ENCODE measurements around the gene NPHP4.

Gene NPHP4

GRCh38 chr1:5916572-5917280 is 75.5 kb downstream of the NPHP4 start:
- in situ Hi-C loops (cut with MboI; ENCODE audit: low sequenced_read_pairs) = no loop called here

- in situ Hi-C loops (cut with MboI; ENCODE audit: low sequenced_read_pairs) = no loop called here
These were observed 76.3 kb downstream of the NPHP4 start for GRCh38 chr1:5915587-5916571.

- in situ Hi-C loops (cut with MboI; ENCODE audit: low sequenced_read_pairs) = no loop called here
These were observed 77.4 kb downstream of the NPHP4 start for GRCh38 chr1:5914676-5915365.

- in situ Hi-C loops (cut with MboI; ENCODE audit: low sequenced_read_pairs) = no loop called here
These were observed 78.3 kb downstream of the NPHP4 start for GRCh38 chr1:5913876-5914275.

- in situ Hi-C loops (cut with MboI; ENCODE audit: low sequenced_read_pairs) = no loop called here
These were observed 79.0 kb downstream of the NPHP4 start for GRCh38 chr1:5913078-5913845.

- in situ Hi-C loops (cut with MboI; ENCODE audit: low sequenced_read_pairs) = no loop called here
These were observed 80.4 kb downstream of the NPHP4 start for GRCh38 chr1:5911871-5912271.

- in situ Hi-C loops (cut with MboI; ENCODE audit: low sequenced_read_pairs) = no loop called here
These were observed 81.1 kb downstream of the NPHP4 start for GRCh38 chr1:5911157-5911556.

GRCh38 chr1:5910666-5911065 is 81.6 kb downstream of the NPHP4 start:
- in situ Hi-C loops (cut with MboI; ENCODE audit: low sequenced_read_pairs) = no loop called here

- in situ Hi-C loops (cut with MboI; ENCODE audit: low sequenced_read_pairs) = no loop called here
These were observed 82.0 kb downstream of the NPHP4 start for GRCh38 chr1:5910276-5910620.

- in situ Hi-C loops (cut with MboI; ENCODE audit: low sequenced_read_pairs) = no loop called here
These were observed 82.5 kb downstream of the NPHP4 start for GRCh38 chr1:5909576-5910275.

- in situ Hi-C loops (cut with MboI; ENCODE audit: low sequenced_read_pairs) = no loop called here
These were observed 83.5 kb downstream of the NPHP4 start for GRCh38 chr1:5908461-5909375.

- in situ Hi-C loops (cut with MboI; ENCODE audit: low sequenced_read_pairs) = no loop called here
These were observed 84.3 kb downstream of the NPHP4 start for GRCh38 chr1:5907966-5908365.

- in situ Hi-C loops (cut with MboI; ENCODE audit: low sequenced_read_pairs) = no loop called here
These were observed 84.8 kb downstream of the NPHP4 start for GRCh38 chr1:5907386-5907785.

GRCh38 chr1:5906966-5907365 is 85.3 kb downstream of the NPHP4 start:
- in situ Hi-C loops (cut with MboI; ENCODE audit: low sequenced_read_pairs) = no loop called here

GRCh38 chr1:5906116-5906515 is 86.1 kb downstream of the NPHP4 start:
- in situ Hi-C loops (cut with MboI; ENCODE audit: low sequenced_read_pairs) = no loop called here

- in situ Hi-C loops (cut with MboI; ENCODE audit: low sequenced_read_pairs) = no loop called here
These were observed 86.8 kb downstream of the NPHP4 start for GRCh38 chr1:5905436-5905835.

GRCh38 chr1:5904551-5904950 is 87.7 kb downstream of the NPHP4 start:
- in situ Hi-C loops (cut with MboI; ENCODE audit: low sequenced_read_pairs) = no loop called here

GRCh38 chr1:5903680-5904079 is 88.5 kb downstream of the NPHP4 start:
- in situ Hi-C loops (cut with MboI; ENCODE audit: low sequenced_read_pairs) = no loop called here

- in situ Hi-C loops (cut with MboI; ENCODE audit: low sequenced_read_pairs) = no loop called here
These were observed 89.2 kb downstream of the NPHP4 start for GRCh38 chr1:5903031-5903430.
